GM19397 (cell line): ENCODE results near the gene IDS.

Experiments used
- ATAC-seq: cut with Tn5 transposase; IDR thresholded peaks from one replicate; pipeline ENCODE4 v1.9.1; 2021; ENCODE audit warnings: mild to moderate bottlenecking, moderate library complexity; ENCODE audit not compliant: unreplicated experiment

IDS gene

DNA sequence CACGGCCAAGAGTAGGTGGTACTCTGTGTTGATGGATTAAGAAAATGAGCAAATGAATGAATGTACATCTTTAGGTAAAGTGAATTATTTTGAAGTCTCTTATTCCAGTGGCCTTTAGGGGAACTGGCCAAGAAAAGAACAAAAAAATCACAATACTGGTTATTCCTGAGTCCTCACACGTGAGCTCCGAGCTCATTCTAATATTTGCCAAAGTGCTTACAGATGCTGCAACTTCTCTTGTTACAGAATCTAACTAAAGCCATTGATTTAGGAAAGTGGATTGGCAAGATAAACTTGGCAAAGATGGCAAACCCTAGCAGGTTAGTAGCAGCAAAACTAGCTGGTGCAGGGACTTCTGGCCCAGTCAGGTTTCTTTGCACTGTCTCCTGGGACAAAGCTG, 37.6 kb downstream of the IDS start:
- ATAC-seq = no peak

DNA sequence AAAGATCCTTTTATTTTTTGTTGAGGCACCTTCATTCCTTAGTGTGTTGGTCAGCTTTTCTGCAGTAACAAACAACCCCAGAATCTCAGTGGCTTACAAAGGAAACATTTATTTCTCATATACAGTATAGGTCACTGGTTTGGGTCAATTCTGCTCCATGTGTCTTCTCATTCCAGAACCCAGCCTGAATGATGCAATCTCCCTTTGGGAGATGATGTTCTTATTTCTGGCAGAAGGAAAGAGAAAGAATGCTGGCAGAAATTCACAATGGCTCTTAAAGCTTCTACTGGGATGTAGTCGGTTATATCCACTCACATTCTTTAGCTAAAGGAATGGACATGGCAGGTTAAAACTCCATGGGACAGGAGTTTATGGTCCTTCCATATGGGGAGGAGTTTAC, 42.3 kb downstream of the IDS start:
- no peak for ATAC-seq

DNA sequence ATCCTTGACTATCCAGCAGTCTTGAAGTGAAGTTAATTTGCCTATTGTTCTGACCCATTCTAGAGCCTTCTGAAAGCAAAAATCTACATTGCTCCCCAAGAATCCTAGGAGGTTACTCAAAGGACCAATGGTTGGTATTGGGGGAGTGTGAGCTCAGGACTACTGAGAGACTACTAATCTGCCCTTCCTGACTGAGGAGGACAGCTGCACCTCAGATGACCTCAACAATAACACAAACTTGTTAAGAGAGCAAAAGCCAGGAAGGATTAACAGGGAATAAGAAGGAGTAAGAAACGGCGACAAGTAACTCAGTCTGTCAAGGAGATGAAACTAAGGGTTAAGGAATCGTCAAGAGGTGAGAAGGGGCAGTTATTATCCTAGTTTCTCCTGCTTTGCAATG, 43.4 kb downstream of the IDS start:
- ATAC-seq = no peak

DNA sequence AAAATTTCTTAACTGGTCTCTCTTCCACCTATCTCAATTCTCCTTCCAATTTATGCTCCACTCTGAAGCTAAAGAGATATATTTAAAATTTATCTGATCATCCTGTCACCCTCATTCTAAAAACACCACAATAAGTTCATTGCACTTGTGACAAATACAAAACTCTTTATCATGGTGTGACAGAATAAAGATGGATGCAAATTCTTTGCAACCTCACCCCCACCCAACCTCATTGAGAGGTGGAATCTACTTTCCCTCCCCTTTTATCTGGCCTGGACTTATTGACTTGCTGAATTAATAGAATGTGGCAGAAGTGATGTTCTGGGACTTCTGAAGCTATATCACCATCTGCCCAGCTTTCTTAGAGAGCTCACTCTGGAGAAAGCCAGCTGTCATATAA, 46.5 kb downstream of the IDS start:
- no peak for ATAC-seq

DNA sequence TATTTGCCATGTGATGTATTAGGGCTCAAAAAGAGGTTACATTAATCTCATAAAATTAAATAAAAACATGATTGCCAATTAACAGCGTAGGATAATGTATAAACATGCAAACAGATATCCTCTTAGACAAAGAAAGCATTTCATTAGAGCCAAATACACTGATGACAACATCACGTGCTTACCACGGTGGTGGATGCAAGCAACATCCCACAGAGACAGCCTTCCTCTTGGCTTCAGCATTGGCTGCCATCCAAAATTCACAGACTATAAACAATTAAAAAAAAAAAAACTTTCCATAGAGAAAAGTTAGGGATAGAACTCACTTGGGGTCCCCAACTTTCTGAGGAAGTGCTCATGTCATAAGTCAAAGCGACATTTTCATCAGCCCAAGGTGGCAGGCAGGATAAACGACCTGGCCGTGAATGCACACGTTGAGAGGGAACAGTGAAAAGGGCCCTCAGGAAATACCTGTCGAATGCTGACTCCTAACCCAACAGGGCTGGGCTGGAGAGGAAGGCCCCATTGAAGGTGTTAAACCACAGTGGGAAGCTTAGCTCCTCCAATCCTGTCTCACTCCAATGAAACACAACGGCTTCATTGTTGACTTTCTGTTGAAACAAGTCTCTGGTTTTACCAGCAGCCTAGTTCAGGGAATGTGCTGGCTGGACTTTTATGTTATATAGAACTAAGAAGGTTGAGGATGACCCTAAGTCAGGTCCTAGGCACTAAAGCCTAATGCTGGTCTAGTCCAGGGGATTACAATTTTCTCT, 48.4 kb downstream of the IDS start:
- no peak for ATAC-seq

DNA sequence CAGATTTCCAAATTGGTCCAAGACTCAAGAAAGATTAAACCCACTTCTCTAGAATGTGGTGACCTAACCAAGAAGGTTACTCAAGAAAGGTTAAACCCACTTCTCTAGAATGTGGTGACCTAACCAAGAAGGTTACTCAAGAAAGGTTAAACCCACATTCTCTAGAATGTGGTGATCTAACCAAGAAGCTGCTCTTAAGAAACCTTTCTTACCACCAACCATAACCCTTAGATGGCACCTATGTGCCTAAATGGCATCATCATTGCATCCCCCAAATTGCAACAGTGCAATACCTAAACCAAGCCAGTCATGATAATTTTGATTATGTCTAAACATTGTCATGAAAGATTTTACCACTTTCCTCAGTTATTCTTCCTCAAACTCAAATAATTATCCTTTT, 49.2 kb downstream of the IDS start:
- ATAC-seq = no peak

DNA sequence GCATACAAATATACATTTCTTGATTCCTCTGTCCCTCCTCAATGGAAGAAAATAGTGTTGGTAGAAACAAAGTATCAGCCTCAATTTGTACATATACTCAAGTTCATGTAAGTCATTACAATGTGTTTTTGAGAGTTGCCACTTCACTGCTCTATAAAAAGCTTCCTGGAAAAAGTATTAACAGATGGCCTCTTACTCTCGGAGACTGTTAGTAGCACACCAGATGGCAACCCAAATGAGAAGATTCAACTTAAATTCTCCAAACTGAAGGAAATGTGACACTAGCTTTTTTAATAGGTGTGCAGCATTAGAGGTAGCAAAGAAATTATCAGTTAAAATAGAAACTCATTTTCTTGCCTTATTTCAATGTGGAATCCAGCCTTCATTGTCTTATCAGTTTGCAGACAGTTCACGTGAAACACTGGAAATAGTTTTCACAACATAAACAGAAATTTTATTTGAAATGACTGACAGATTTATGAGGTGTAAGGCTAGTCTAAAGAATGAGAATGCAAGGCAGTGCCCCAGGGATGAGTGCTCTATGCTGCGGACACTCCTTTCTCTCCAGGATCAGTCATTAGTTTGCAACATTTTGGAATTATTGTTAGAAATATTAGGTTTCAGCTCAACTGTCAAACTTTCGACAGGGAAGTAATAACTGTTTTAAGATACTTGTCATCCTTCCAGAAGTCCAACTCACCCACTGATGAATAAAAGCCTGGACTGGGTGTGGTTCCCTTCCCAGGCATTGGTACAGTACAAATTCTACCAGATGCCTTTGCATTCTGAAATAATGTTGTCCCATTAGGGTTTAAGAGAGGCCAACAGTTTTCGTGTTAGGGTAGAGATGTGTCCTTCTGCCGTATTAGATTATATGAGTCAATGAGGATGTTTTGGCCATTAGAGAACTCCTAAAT, 50.9 kb downstream of the IDS start:
- ATAC-seq = no peak

DNA sequence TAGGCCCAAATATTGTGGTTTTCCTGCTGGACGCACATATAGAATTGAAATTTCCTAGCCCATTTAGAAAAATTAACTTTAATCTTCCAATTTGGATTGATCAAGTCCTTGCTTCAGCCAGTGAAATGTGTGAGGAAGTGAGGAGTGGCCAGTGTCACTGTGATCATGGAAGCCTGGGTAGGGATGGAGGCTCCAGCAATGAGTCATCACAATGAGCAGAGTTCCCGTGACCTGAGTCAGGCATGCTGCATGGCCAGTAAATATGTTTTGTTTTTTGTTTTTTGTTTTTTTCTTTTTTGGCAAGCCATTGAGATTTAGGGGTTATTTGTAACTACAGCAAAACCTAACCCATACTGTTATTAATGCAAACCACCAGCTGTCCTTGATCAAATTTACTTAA, 52.1 kb downstream of the IDS start:
- no peak for ATAC-seq

DNA sequence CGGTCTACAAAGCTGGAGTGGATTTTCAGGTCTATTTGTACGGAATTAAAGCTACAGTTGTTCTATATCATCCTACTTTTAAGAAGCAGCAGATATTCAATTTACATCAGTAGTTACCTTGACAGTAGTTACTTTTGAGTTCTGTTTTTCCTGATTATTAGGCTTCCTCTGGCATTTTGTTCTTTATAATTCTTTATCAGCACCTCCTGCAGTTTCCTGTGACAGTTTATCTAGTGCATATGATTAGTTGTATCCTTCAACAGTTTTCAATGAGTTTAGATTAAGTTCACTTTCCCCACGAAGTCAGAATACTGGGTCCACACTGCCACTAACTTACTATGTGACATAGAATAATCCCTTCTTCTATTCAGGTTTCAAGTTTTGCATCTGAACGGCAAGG, 71.7 kb downstream of the IDS start:
- ATAC-seq = no peak

DNA sequence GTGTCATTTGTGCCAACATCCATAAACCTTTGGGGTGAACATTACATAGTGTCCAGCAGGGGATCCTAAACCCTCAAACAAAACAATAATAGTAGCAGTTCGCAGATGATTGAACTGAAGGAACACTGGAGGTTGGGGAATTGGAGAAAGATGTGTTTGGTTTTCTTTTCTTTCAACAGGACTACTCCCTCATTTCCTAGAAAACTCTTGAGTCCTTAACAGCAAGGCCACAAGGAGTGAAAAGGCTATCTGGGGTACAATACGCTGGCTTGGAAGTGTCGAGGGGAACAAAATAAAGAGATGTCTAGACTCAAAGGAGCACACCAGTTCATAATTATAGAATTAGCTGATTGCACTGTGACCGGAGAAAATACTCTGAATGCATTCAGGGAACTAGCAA, 72.1 kb downstream of the IDS start:
- no peak for ATAC-seq
